HCT116 (cell line): ENCODE measurements around the gene COBL. TPM values are rescaled to one million over a fixed set of nuclear protein-coding genes. Genes with fewer than 3 reads are reported as not detected.

Experiments
- ATAC-seq: fragments of 200-7000 bp; cut with Tn5 transposase; 2 replicates; pipeline ENCODE4 v1.9.1; 2020; ENCODE audit warnings: mild to moderate bottlenecking, moderate library complexity
- BruUV-seq: library from RNA; stranded (reverse); fragments of 400-500 nt; replicated peaks from 2 replicates; lab custom pipeline; 2021; lab: Mats Ljungman, UMichigan
- CTCF ChIA-PET: fragments of 300-600 bp; sonication (Branson Sonifier 250); formaldehyde crosslinking; loops from one replicate; lab custom pipeline; 2021; ENCODE audit warnings: antibody characterized with exemption; lab: Charles Lee
- POLR2A ChIA-PET: fragments of 300-600, 350-600 bp; sonication (Branson Sonifier 250); formaldehyde crosslinking; loops from one replicate; lab custom pipeline; 2021; ENCODE audit warnings: antibody characterized with exemption; lab: Charles Lee
- RAD21 ChIA-PET, 2 experiments: fragments of 300-600 bp; sonication (Branson Sonifier 250); formaldehyde crosslinking; loops; one replicate each; lab custom pipeline; 2023; ENCODE audit warnings: low total read pairs in 2 of 2; ENCODE audit not compliant: uncharacterized antibody in 2 of 2, unreplicated experiment in 2 of 2, low non-redundant PET in 1 of 2; lab: Charles Lee
- DNase-seq: peaks from one replicate; pipeline ENCODE4 v3.0.0-alpha.2; 2010; ENCODE audit warnings: low read depth, low spot score
- H2AFZ ChIP-seq: fragments of 200-600 bp; shearing (Covaris generic), sonication (generic); 2 replicates; pipeline ENCODE4 v1.6.1; 2017; ENCODE audit warnings: low read depth, mixed run types, mixed read lengths, antibody characterized with exemption, low read length; ENCODE audit not compliant: poor library complexity, severe bottlenecking
- H3K27ac ChIP-seq: 2 replicates; pipeline ENCODE4 v1.5.1; 2012; ENCODE audit warnings: low read depth, low read length
- H3K27me3 ChIP-seq: fragments of 200-600 bp; sonication (generic); 2 replicates; pipeline ENCODE4 v1.6.1; 2016; ENCODE audit warnings: mixed run types, low read length, mixed read lengths; ENCODE audit not compliant: insufficient read depth
- H3K36me3 ChIP-seq, 2 experiments: fragments of 200-500 bp in 1 of 2; fragments of 200-600 bp in 1 of 2; sonication (Bioruptor generic) in 1 of 2; sonication (generic) in 1 of 2; 2 replicates each; pipeline versions ENCODE4 v1.5.1 to v1.6.1; 2014 to 2016; ENCODE audit warnings: low read length in 2 of 2, inconsistent platforms in 1 of 2, mixed read lengths in 1 of 2, mixed run types in 1 of 2; ENCODE audit not compliant: insufficient read depth in 2 of 2, control insufficient read depth in 1 of 2
- H3K4me1 ChIP-seq, 2 experiments: fragments of 200-600 bp in 1 of 2; sonication (generic) in 1 of 2; 2 replicates each; pipeline versions ENCODE4 v1.5.1 to v1.6.1; 2012 to 2017; ENCODE audit warnings: low read length in 2 of 2, inconsistent platforms in 1 of 2, mild to moderate bottlenecking in 1 of 2, mixed read lengths in 1 of 2, mixed run types in 1 of 2, moderate library complexity in 1 of 2; ENCODE audit not compliant: insufficient read depth in 2 of 2, control insufficient read depth in 1 of 2
- H3K4me2 ChIP-seq: fragments of 200-600 bp; sonication (generic); 2 replicates; pipeline ENCODE4 v1.6.1; 2017; ENCODE audit warnings: mixed run types, low read length, mixed read lengths
- H3K4me3 ChIP-seq, 2 experiments: fragments of 200-600 bp in 1 of 2; sonication (generic) in 1 of 2; replicated peaks in 1 of 2; 2 replicates each; pipeline ENCODE4 v1.5.1; 2011 to 2016; ENCODE audit warnings: low read length in 2 of 2, control low read depth in 1 of 2, low read depth in 1 of 2, mild to moderate bottlenecking in 1 of 2, mixed read lengths in 1 of 2, mixed run types in 1 of 2
- H3K79me2 ChIP-seq: fragments of 200-600 bp; sonication (generic); 2 replicates; pipeline ENCODE4 v1.6.1; 2017; ENCODE audit warnings: mild to moderate bottlenecking, mixed run types, low read length, moderate library complexity, mixed read lengths; ENCODE audit not compliant: insufficient read depth
- H3K9ac ChIP-seq: fragments of 200-600 bp; sonication (generic); 2 replicates; pipeline ENCODE4 v1.6.1; 2016; ENCODE audit warnings: low read length, mixed read lengths
- H3K9me2 ChIP-seq: fragments of 200-600 bp; sonication (generic), shearing (Covaris generic); 2 replicates; pipeline ENCODE4 v1.6.1; 2017; ENCODE audit warnings: mixed run types, mild to moderate bottlenecking, moderate library complexity; ENCODE audit not compliant: insufficient read depth
- H3K9me3 ChIP-seq, 2 experiments: fragments of 200-500 bp in 1 of 2; fragments of 200-600 bp in 1 of 2; sonication (Bioruptor generic) in 1 of 2; sonication (generic) in 1 of 2; 2 replicates each; pipeline ENCODE4 v1.6.1; 2014 to 2017; ENCODE audit warnings: low read length in 2 of 2, mixed read lengths in 2 of 2, inconsistent platforms in 1 of 2, low read depth in 1 of 2, mild to moderate bottlenecking in 1 of 2, mixed run types in 1 of 2, moderate library complexity in 1 of 2; ENCODE audit not compliant: control insufficient read depth in 1 of 2, insufficient read depth in 1 of 2
- H4K20me1 ChIP-seq: fragments of 200-600 bp; sonication (generic), shearing (Covaris generic); 2 replicates; pipeline ENCODE4 v1.6.1; 2017; ENCODE audit warnings: mixed run types, mild to moderate bottlenecking, moderate library complexity; ENCODE audit not compliant: insufficient read depth
- CTCF ChIP-seq, 3 experiments: fragments of 200-600 bp in 1 of 3; sonication (generic) in 1 of 3; IDR thresholded peaks in 2 of 3; conservative IDR thresholded peaks in 1 of 3; 2 replicates each; pipeline ENCODE4 v1.5.1; 2012 to 2017; ENCODE audit warnings: low read depth in 2 of 3, low read length in 2 of 3, antibody characterized with exemption in 1 of 3, borderline replicate concordance in 1 of 3, control low read depth in 1 of 3, mild to moderate bottlenecking in 1 of 3, mixed read lengths in 1 of 3, mixed run types in 1 of 3, moderate library complexity in 1 of 3; ENCODE audit not compliant: insufficient read depth in 1 of 3
- EGR1 ChIP-seq: IDR thresholded peaks from 2 replicates; pipeline ENCODE4 v1.6.1; 2012; ENCODE audit warnings: low read depth
- EZH2 ChIP-seq: fragments of 200-600 bp; sonication (generic); IDR thresholded peaks from 2 replicates; pipeline ENCODE4 v1.6.1; 2017; ENCODE audit warnings: antibody characterized with exemption, mixed run types
- EZH2phosphoT487 ChIP-seq: fragments of 200-600 bp; IDR thresholded peaks from 2 replicates; pipeline ENCODE4 v1.6.1; 2018; ENCODE audit warnings: antibody characterized with exemption, borderline replicate concordance
- FOSL1 ChIP-seq: IDR thresholded peaks from 2 replicates; pipeline ENCODE4 v1.6.1; 2012; ENCODE audit warnings: low read depth
- YY1 ChIP-seq: IDR thresholded peaks from 2 replicates; pipeline ENCODE4 v1.6.1; 2011; ENCODE audit warnings: low read length, low read depth, moderate library complexity, mild to moderate bottlenecking; ENCODE audit not compliant: insufficient replicate concordance; ENCODE audit errors: extremely low read depth
- intact Hi-C: fragments of 100-400 bp; cut with micrococcal nuclease; formaldehyde crosslinking; loops from 2 replicates; pipeline ENCODE4 v1.10.0; 2022
- total RNA-seq: library from RNA; stranded (reverse); gene quantifications from one replicate; pipeline ENCODE4 v1.2.1, GENCODE V29; 2021; ENCODE audit not compliant: unreplicated experiment
- TF ChIP-seq, protein P1 (sequence below): IDR thresholded peaks from 2 replicates; pipeline ENCODE4 v1.6.1; 2012; ENCODE audit warnings: low read depth
- TF ChIP-seq, protein P2 (sequence below): IDR thresholded peaks from 2 replicates; pipeline ENCODE4 v1.6.1; 2011; ENCODE audit warnings: mild to moderate bottlenecking, low read length, moderate library complexity; ENCODE audit not compliant: insufficient replicate concordance; ENCODE audit errors: extremely low read depth

Gene COBL
- total RNA-seq, 1 experiment from 2014 or later = 19.3 TPM

DNA sequence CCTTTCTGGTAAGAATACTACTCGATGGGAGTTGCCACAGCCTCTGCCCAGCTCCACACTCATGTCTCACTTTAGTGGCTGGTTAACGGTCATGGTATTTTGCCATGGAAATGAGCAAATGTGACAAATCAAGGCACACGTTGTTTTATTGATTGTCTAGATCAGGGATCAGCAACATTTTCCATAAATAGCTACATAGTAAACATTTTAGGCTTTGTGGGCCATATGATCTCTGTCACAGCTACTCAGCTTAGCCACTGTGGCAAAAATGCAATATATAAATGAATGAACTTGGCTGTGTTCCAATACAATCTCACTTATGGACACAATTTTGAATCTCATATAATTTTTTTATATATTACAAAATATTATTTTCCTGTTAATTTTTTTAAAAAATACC is 76.9 kb downstream of the COBL start:
- no peaks in the 10 kb centered on the region for H3K9me2 ChIP-seq
- TF ChIP-seq YY1 = no peak
- TF ChIP-seq EZH2 = no peak
- TF ChIP-seq, protein P1, sequence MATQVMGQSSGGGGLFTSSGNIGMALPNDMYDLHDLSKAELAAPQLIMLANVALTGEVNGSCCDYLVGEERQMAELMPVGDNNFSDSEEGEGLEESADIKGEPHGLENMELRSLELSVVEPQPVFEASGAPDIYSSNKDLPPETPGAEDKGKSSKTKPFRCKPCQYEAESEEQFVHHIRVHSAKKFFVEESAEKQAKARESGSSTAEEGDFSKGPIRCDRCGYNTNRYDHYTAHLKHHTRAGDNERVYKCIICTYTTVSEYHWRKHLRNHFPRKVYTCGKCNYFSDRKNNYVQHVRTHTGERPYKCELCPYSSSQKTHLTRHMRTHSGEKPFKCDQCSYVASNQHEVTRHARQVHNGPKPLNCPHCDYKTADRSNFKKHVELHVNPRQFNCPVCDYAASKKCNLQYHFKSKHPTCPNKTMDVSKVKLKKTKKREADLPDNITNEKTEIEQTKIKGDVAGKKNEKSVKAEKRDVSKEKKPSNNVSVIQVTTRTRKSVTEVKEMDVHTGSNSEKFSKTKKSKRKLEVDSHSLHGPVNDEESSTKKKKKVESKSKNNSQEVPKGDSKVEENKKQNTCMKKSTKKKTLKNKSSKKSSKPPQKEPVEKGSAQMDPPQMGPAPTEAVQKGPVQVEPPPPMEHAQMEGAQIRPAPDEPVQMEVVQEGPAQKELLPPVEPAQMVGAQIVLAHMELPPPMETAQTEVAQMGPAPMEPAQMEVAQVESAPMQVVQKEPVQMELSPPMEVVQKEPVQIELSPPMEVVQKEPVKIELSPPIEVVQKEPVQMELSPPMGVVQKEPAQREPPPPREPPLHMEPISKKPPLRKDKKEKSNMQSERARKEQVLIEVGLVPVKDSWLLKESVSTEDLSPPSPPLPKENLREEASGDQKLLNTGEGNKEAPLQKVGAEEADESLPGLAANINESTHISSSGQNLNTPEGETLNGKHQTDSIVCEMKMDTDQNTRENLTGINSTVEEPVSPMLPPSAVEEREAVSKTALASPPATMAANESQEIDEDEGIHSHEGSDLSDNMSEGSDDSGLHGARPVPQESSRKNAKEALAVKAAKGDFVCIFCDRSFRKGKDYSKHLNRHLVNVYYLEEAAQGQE = no peak
- TF ChIP-seq FOSL1 = no peak
- TF ChIP-seq EZH2phosphoT487 = no peak
- TF ChIP-seq EGR1 = no peak
- no peak for TF ChIP-seq CTCF (IDR thresholded peaks at IDR 0.05 in 2 of 3, conservative IDR thresholded peaks at IDR 0.05 in 1 of 3; ENCODE audit: borderline replicate concordance in 1 of 3, insufficient read depth in 1 of 3, low read depth in 2 of 3, low read length in 2 of 3)
- TF ChIP-seq, protein P2, sequence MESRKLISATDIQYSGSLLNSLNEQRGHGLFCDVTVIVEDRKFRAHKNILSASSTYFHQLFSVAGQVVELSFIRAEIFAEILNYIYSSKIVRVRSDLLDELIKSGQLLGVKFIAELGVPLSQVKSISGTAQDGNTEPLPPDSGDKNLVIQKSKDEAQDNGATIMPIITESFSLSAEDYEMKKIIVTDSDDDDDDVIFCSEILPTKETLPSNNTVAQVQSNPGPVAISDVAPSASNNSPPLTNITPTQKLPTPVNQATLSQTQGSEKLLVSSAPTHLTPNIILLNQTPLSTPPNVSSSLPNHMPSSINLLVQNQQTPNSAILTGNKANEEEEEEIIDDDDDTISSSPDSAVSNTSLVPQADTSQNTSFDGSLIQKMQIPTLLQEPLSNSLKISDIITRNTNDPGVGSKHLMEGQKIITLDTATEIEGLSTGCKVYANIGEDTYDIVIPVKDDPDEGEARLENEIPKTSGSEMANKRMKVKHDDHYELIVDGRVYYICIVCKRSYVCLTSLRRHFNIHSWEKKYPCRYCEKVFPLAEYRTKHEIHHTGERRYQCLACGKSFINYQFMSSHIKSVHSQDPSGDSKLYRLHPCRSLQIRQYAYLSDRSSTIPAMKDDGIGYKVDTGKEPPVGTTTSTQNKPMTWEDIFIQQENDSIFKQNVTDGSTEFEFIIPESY = no peak
- no peaks in the 10 kb centered on the region for H3K79me2 ChIP-seq
- no peak for ATAC-seq
- H3K4me2 ChIP-seq = no peak overlapping the region
- ChIA-PET RAD21 (no interaction called here), POLR2A (no interaction called here), CTCF (no interaction called here)
- intact Hi-C loops = no loop called here
- no peak overlapping the region for H3K9ac ChIP-seq
- H2AFZ ChIP-seq = no peak overlapping the region
- no peak overlapping the region for H3K4me3 ChIP-seq
- no peaks in the 10 kb centered on the region for H3K27me3 ChIP-seq
- DNase-seq = no peak
- H3K27ac ChIP-seq = no peak overlapping the region
- peaks cover 0 to 4% of the 10 kb centered on the region in 2 experiments; a peak in 2 of 4 replicates for H3K4me1 ChIP-seq
- no peaks in the 10 kb centered on the region for H3K9me3 ChIP-seq
- no TSS peak for BruUV-seq
- no peaks in the 10 kb centered on the region for H3K36me3 ChIP-seq
- H4K20me1 ChIP-seq = no peaks in the 10 kb centered on the region
